HG03378 (cell line): Measurements from ENCODE around the gene TRDMT1.

Source experiments
- ATAC-seq: cut with Tn5 transposase; IDR thresholded peaks from one replicate; pipeline ENCODE4 v1.9.1; 2021; ENCODE audit warnings: mild to moderate bottlenecking, moderate library complexity; ENCODE audit not compliant: unreplicated experiment

TRDMT1 gene, protein sequence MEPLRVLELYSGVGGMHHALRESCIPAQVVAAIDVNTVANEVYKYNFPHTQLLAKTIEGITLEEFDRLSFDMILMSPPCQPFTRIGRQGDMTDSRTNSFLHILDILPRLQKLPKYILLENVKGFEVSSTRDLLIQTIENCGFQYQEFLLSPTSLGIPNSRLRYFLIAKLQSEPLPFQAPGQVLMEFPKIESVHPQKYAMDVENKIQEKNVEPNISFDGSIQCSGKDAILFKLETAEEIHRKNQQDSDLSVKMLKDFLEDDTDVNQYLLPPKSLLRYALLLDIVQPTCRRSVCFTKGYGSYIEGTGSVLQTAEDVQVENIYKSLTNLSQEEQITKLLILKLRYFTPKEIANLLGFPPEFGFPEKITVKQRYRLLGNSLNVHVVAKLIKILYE

DNA sequence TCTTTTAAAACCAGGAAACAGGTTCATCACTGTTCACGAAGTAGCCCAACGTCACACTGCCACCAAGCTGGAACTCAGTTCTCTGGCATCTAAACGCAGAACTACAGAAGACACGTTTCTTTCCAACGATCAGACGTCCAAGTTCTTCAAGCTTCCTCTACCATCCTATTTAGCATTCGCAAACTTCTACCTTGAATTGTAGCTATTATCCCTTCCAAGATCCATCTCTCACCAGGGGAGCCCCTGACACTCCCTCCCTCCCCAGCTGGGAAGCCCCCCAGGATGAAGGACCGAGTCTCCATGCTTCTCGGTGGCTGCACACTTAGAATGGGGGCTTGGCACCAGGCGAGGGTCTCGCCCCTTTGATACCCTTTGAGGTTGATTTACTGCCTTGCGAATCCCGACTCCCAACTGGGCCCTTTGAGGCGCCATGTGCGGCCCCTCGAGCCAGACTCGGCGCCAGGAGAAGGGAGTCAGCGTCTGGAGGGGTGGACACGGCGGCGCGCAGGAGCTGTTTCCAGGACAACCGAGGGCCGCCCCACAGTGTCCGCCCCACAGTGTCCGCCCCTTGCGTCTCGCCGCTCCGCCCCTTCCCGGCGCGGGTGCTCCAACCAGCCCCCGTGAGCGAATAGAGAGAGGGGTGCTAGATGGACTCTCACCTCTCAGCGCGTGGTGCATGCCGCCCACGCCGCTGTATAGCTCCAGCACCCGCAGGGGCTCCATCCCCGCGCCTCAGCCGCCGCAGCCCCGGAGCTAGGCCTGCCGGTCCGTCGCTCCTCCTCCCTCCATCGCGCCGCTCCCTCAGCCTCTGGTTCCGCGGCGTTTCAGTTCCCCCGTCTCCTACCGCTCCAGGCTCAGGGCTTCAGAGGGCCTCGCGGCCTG, at the start of gene TRDMT1:
Gene TRDMT1, minus strand, starts transcription at position 761 of the 882 bp plus-strand sequence. Its CDS starts 38 bp downstream, at position 723.
- ATAC-seq: peak; percentile 86

GRCh38 chr10:17250736-17251135, 49.3 kb upstream of the TRDMT1 start:
- no peak for ATAC-seq

DNA sequence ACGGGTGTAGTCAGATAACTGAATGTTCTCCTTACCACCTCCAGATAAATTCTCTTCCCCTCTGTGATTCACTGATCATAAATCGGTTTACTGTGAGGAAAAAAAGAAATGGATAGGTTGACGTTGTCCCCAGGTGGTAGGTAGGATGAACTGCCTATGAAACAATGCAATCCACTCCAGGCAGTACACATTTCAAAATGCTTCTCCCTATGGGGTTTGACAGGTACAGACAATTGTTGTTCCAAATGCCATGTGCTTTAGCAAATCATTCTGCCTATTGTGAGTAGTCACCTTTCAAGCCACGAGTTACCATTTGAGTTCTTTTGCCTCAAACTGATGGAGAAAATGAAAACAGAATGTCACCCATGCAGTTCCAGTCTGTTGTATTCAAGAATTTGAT, 48.3 kb upstream of the TRDMT1 start:
- no peak for ATAC-seq

DNA sequence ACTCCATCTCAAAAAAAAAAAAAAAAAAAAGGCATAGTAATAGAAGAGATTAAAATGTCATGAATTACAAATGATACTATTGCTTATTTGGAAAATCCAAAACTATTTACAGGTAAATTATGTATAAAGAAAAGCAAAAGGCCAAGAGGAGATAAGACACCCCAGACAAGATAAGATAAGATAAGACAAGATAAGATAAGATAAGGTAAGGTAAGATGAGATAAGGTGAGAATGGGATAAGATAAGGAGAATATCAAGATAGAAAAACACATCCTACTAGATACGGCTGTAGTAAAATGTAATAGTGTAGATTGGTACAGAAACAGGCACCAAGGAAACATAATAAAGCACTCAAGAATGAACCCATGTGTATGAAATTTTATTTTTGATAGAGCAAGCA, 47.5 kb upstream of the TRDMT1 start:
- ATAC-seq: no peak

DNA sequence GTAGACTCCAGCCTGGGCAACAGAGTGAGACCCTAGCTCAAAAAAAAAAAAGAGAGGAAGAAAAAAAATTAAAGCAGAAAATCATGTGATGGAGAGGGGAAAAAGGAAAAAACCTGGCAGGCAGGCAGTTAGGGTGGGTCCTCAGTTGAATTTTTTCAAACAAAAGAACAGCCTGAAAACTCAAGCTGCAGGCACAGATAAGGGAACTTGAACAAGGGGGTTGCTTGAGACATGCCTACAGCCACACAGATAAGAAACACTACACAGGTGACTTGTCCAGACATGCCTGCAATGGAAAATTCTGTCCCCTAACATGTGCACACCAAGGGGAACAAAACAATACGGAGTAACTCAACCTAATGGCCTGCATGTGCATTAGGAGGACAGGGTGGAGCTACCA, 45.7 kb upstream of the TRDMT1 start:
- ATAC-seq: no peak

DNA sequence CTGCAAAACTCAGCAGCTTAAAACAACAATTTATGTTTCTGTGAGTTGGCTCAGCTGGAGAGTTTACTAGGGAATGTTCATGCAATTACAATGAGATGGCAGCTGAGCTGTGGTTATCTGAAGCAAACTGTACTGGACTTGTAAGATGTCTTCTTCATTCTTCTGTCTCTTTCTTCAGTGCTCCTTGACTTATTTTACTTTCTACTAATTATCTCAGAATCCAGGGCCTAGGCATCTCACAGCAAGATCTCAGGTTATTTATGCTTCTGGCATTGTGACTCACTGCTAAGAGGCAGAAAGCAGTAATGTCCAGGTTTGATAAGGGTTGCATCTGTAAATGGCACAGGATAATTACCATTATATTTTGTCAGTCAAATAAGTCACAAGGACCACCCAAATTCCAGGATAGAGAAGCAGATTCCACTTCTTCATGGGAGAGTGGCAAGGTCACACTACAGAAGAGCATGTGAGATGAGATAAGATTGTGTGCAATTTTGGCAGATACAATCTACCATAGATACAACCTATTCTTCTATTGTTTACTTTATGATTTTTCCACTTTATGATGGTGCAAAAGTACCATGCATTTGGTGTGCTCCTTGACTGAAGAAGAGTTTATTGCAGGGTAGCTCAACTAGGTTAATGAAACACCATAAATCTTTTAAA, 43.4 kb upstream of the TRDMT1 start:
- no peak for ATAC-seq

DNA sequence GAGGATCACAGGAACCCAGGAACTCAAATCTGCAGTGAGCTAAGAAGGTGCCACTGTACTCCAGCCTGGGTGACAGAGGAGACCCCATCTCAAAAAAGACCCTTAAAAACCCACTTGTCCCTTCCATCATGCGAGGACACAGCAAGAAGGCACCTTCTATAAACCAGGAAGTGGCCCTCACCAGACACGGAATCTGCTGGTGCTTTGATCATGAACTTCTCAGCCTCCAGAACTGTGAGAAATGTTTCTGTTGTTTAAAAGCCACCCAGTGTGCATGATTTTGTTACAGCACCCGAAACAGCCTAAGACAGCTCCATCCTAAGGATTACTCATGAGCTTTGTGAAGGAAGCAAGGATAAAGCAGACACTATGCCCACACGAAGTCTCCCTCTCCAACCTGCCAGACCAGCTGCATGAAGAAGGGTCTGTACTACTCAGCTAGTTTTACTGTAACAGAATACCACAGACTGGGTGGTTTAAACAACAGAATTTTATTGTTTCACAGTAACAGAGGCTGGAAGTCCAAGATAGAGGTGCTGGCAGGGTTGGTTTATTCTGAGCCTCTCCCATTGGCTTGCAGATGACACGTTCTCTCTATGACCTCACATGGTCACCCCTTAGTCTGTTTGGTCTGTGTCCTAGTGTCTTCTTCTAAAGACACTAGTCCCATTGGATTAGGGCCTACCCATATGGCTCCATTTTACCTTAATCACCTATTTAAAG, 40.3 kb upstream of the TRDMT1 start:
- no peak for ATAC-seq

- no peak for ATAC-seq
Observed at GRCh38 chr10:17240616-17241015, 39.1 kb upstream of the TRDMT1 start.

DNA sequence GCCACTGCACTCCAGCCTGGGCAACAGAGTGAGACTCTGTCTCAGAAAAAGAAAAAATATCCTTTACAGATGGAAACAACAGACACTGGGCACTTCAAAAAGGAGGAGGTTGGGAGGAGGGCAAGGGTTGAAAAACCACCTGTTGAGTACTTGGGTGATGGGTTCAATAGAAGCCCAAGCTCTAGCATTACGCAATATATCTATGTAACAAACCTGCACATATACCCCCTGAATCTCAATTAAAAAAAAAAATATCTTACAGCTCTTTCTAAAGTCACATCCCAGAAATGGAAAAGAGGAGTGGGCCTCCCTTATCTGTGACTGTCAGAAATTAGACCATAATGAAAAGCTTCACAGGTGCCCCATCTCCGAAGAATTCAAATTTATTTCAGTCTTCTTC, 38.6 kb upstream of the TRDMT1 start:
- ATAC-seq: no peak

DNA sequence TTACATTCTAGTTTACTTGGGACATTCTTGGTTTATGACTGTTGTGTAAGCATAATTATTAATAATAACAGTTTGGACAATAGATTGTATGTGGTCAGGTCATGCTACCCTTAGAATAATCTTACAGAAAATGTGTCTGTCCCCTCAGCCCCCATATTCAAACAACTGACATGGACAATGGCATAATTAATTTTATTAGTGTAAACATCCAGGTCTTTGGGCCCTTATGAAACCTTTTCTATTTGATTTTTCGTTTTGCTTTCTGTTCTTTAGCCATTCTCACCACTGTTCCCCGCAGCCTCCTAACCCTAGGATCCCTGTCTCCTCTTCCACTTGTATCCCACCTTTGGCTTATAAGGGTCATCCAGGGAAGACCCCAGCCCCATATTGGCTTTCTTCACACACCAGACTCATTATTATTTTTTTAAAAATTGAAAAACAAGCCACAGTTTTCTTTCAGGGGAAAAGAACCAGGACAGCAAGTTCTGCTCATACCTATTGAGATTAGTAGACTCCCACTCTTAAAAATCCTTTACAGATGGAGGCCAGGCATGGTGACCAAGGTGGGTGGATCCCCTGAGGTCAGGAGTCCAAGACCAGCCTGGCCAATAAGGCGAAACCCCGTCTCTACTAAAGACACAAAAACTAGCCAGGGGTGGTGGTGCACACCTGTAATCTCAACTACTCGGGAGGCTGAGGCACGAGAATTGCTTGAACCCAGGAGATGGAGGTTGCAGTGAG, 38.0 kb upstream of the TRDMT1 start:
- ATAC-seq: no peak

DNA sequence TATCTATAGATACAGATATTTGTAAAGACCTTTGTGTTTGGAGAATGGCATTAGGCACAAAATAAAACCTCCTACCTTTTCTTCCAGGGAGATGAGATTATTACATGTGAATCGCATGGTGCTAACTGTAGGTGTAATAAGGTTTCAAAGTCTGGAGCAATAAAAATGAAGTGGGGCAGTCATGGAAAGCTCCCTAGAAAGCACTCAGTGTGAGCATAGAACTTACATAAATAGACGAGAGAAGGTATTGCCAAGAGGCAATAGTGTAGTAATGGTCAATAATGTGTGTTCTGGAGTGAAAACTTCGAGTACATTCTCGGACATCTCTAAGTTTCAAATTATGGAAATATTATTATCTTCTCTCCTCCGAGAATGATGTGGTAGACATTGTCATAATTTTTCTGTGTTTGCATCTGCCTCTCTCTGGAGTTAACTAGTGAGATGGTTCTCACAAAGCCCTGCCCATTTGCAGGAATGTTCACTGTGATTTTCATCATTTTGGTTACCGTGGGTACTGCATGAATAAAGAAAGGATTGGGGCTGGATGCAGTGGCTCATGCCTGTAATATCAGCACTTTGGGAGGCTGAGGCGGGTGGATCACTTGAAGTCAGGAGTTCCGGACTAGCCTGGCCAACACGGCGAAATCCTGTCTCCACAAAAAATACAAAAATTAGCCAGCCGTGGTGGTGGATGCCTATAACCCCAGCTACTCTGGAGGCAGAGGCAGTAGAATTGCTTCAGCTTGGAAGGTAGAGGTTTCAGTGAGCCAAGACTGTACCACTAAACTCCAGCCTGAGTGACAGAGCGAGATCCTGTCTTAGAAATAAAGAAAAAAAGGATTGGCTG, 37.2 kb upstream of the TRDMT1 start:
- ATAC-seq: no peak

DNA sequence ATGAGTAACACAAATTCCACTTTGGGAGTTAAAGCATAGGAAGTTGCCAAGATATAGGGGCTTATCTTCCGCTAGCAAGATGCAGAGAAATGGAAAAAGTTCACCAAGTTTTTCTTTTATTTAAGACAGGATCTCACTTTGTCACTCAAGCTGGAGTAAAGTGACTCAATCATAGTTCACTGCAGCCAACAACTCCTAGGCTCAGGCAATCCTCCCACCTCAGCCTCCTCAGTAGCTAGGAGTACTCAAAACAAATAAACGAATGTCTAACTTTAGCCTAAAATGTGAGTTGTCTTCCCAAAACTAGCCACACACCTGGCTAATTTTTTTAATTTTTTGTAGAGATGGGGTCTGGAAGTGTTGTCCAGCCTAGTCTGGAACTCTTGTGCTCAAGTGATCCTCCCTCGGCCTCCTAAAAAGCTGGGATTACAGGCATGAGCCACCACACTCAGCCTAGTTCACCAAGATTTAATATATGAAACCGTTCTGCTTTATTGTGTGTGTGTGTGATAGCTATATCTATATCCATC, 36.5 kb upstream of the TRDMT1 start:
- ATAC-seq: no peak

- no peak for ATAC-seq
Observed at GRCh38 chr10:17237149-17237527, 35.7 kb upstream of the TRDMT1 start.

GRCh38 chr10:17236468-17237148, 35.1 kb upstream of the TRDMT1 start:
- no peak for ATAC-seq

DNA sequence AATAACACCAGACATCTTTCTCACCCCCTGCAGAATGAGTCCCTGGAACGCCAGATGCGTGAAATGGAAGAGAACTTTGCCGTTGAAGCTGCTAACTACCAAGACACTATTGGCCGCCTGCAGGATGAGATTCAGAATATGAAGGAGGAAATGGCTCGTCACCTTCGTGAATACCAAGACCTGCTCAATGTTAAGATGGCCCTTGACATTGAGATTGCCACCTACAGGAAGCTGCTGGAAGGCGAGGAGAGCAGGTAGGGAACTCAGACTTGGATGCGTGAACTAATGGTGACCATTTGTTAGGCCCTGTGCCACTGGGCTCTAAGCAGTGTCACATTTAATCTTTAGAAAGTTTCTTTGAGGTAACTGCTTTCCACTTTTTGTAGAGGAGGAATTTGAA, 33.7 kb upstream of the TRDMT1 start:
- no peak for ATAC-seq

- no peak for ATAC-seq
Observed at GRCh38 chr10:17234431-17234945, 33.0 kb upstream of the TRDMT1 start.

DNA sequence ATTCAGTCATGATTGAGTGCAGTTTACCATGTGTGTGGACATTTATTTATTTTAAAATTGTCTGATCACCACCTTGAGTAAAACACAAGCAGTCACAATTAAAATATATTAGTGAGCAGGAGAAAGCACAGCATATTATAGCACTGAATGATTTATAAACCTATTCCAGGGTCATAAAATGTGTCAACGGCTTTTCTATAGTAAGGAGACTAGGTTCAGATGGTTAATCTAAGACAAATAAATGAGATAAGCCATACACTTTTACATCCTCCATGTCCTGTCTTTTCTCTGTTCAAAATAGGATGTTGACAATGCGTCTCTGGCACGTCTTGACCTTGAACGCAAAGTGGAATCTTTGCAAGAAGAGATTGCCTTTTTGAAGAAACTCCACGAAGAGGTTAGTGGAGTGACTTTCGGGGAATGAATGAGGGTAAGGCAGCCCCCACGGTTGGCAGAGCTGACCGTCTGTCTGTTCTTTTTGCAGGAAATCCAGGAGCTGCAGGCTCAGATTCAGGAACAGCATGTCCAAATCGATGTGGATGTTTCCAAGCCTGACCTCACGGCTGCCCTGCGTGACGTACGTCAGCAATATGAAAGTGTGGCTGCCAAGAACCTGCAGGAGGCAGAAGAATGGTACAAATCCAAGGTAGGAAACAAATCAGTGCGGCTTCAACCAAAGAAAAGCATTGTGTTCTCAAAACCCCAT, 32.0 kb upstream of the TRDMT1 start:
- ATAC-seq: no peak
